Measurements from ENCODE around the gene CYSTM1.

DNA sequence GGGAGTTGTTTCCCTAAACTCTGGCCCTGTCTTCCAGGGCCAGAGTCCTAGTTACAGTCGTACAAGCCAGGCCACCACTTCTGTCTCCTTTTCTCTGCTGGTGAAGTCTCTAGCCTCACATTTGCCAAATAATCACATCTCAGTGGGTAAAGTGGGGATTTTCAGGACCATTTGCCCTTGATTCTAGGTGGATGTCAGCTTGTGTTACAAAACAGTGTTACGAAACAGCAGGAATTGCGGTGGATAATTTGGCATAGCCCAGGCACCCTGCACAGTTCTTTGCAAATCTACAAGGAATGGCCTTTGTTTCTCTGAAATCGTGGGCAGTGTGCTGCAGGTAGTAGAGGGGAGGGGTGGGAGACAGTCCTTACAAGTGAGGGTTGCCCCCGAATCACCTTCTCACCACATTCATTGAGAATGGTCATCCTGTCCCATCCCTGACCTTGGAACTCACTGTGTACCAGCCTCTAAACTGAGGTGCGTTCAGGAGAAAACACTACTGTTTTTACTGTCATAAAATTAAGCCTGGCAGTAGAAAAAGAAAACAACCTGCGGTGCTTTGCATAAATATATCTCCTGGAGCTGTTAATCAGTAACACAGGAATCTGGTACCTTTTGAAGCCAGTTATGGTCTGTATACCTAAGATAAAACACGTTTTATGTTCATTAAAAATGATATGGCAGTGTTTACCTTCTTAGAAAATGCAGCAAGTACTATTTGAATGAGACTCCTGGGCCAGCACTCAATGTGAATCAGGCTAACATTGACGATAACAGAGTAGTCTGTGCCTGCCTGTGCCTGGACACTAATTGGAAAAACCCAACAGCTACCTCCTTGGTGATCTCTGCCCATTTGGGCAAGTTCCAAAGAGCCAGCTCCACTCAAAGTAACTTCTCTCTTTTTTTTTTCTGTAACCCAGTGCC, 44.3 kb downstream of the CYSTM1 start:
- TF ChIP-seq, protein P1, sequence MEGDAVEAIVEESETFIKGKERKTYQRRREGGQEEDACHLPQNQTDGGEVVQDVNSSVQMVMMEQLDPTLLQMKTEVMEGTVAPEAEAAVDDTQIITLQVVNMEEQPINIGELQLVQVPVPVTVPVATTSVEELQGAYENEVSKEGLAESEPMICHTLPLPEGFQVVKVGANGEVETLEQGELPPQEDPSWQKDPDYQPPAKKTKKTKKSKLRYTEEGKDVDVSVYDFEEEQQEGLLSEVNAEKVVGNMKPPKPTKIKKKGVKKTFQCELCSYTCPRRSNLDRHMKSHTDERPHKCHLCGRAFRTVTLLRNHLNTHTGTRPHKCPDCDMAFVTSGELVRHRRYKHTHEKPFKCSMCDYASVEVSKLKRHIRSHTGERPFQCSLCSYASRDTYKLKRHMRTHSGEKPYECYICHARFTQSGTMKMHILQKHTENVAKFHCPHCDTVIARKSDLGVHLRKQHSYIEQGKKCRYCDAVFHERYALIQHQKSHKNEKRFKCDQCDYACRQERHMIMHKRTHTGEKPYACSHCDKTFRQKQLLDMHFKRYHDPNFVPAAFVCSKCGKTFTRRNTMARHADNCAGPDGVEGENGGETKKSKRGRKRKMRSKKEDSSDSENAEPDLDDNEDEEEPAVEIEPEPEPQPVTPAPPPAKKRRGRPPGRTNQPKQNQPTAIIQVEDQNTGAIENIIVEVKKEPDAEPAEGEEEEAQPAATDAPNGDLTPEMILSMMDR (IDR thresholded peaks at IDR 0.05; ENCODE audit: low read depth, low read length, poor library complexity, severe bottlenecking), result no peak
- TF ChIP-seq EZH2phosphoT487 (IDR thresholded peaks at IDR 0.05; ENCODE audit: borderline replicate concordance, low read length), result no peak

All from DOHH2 (cell line).